BLaER1 treated with 17β-estradiol and CSF1 and Interleukin-3, amounts not matched to agents 10 nM and 100 nM (cell line): Measurements from ENCODE around the gene CUL4A.
"Not testable (repeated sequence)": the region's sequence is repeated elsewhere in the genome, so short reads cannot be mapped to it uniquely, and the experiment has no call there.

ENCODE experiments used
- H3K27ac ChIP-seq, 11 experiments: shearing (Covaris generic); formaldehyde crosslinking; 2 replicates each; pipeline ENCODE4 v1.8.1; 2022
- H3K27me3 ChIP-seq, 11 experiments: shearing (Covaris generic); formaldehyde crosslinking; 2 replicates each; pipeline ENCODE4 v1.8.1; 2022
- H3K36me3 ChIP-seq, 11 experiments: shearing (Covaris generic); formaldehyde crosslinking; 2 replicates each; pipeline ENCODE4 v1.8.1; 2022
- H3K4me1 ChIP-seq, 10 experiments: shearing (Covaris generic); formaldehyde crosslinking; 2 replicates each; pipeline ENCODE4 v1.8.1; 2022
- H3K4me2 ChIP-seq, 11 experiments: shearing (Covaris generic); formaldehyde crosslinking; 2 replicates each; pipeline ENCODE4 v1.8.1; 2022
- H3K4me3 ChIP-seq, 10 experiments: shearing (Covaris generic); formaldehyde crosslinking; 2 replicates each; pipeline ENCODE4 v1.8.1; 2022
- H3K9ac ChIP-seq, 11 experiments: shearing (Covaris generic); formaldehyde crosslinking; 2 replicates each; pipeline ENCODE4 v1.8.1; 2022
- H3K9me3 ChIP-seq, 11 experiments: shearing (Covaris generic); formaldehyde crosslinking; replicated peaks in 1 of 11; 2 replicates each; pipeline ENCODE4 v1.8.1; 2022
- H4K20me1 ChIP-seq, 11 experiments: shearing (Covaris generic); formaldehyde crosslinking; 2 replicates each; pipeline ENCODE4 v1.8.1; 2022
- Cebpa-rat ChIP-seq, 11 experiments: shearing (Covaris generic); IDR thresholded peaks; 2 replicates each; pipeline ENCODE4 v1.8.1; 2022

CUL4A gene

GRCh38 chr13:113209336-113209758 is at the start of gene CUL4A:
Gene CUL4A (plus strand): TSS chr13:113209613. CDS start chr13:113209628, 15 bp downstream.
- Histone ChIP-seq H3K9me3 (0 out of 22 replicates have a peak, but pooled peaks cover 0 to 3% (median 0%) of the 10 kb centered on the region in 11 experiments), H3K36me3 (peaks cover 33 to 64% (median 57%) of the 10 kb centered on the region in 11 experiments), H3K4me3 (peak within 1 kb of the TSS; percentile 76 to 92 (median 86)), H3K4me2 (peak within 1 kb of the TSS; percentile 85 to 96 (median 93)), H3K27ac (peak within 1 kb of the TSS; percentile 96 to 99 (median 98)), H3K9ac (peak within 1 kb of the TSS; percentile 95 to 99 (median 98)), H3K27me3 (no peaks in the 10 kb centered on the region), H4K20me1 (peaks cover 47 to 74% (median 65%) of the 10 kb centered on the region in 11 experiments), H3K4me1 (peaks cover 35 to 72% (median 52%) of the 10 kb centered on the region in 10 experiments)
- TF ChIP-seq Cebpa-rat (IDR thresholded peaks at IDR 0.05): no peak

GRCh38 chr13:113159701-113160100 is 49.7 kb upstream of the CUL4A start:
- Histone ChIP-seq H3K4me3 (no peak overlapping the region), H3K27me3 (peaks cover 43 to 51% (median 46%) of the 10 kb centered on the region in 11 experiments), H3K27ac (no peak overlapping the region), H4K20me1 (peaks cover 0 to 9% (median 0%) of the 10 kb centered on the region in 11 experiments; a peak in 8 of 22 replicates), H3K9me3 (peaks cover 6 to 15% (median 9%) of the 10 kb centered on the region in 11 experiments; a peak in 20 of 22 replicates), H3K36me3 (no peaks in the 10 kb centered on the region), H3K9ac (no peak overlapping the region), H3K4me2 (no peak overlapping the region), H3K4me1 (peaks cover 8 to 23% (median 19%) of the 10 kb centered on the region in 10 experiments)
- no peak for TF ChIP-seq Cebpa-rat (IDR thresholded peaks at IDR 0.05)

GRCh38 chr13:113160983-113161382 is 48.4 kb upstream of the CUL4A start:
- Histone ChIP-seq H3K9me3 (peaks cover 4 to 9% (median 6%) of the 10 kb centered on the region in 11 experiments; a peak in 20 of 22 replicates), H4K20me1 (peaks cover 0 to 14% (median 0%) of the 10 kb centered on the region in 11 experiments; a peak in 8 of 22 replicates), H3K4me3 (no peak overlapping the region), H3K4me1 (peaks cover 3 to 17% (median 13%) of the 10 kb centered on the region in 10 experiments; a peak in 11 of 20 replicates), H3K36me3 (no peaks in the 10 kb centered on the region), H3K4me2 (no peak overlapping the region), H3K27me3 (peaks cover 50 to 64% (median 58%) of the 10 kb centered on the region in 11 experiments), H3K9ac (no peak overlapping the region), H3K27ac (no peak overlapping the region)
- no peak for TF ChIP-seq Cebpa-rat (IDR thresholded peaks at IDR 0.05)

- Histone ChIP-seq H3K27me3 (peaks cover 50 to 68% (median 62%) of the 10 kb centered on the region in 11 experiments), H4K20me1 (peaks cover 0 to 16% (median 3%) of the 10 kb centered on the region in 11 experiments; a peak in 8 of 22 replicates), H3K4me1 (peaks cover 3 to 21% (median 13%) of the 10 kb centered on the region in 10 experiments; a peak in 11 of 20 replicates), H3K9ac (no peak overlapping the region), H3K4me2 (no peak overlapping the region), H3K36me3 (no peaks in the 10 kb centered on the region), H3K4me3 (no peak overlapping the region), H3K9me3 (peaks cover 0 to 4% (median 1%) of the 10 kb centered on the region in 11 experiments; a peak in 14 of 22 replicates), H3K27ac (no peak overlapping the region)
- TF ChIP-seq Cebpa-rat (IDR thresholded peaks at IDR 0.05): no peak
Observed at GRCh38 chr13:113161433-113161832, 48.0 kb upstream of the CUL4A start.

GRCh38 chr13:113161975-113162374 is 47.4 kb upstream of the CUL4A start:
- Histone ChIP-seq H3K4me1 (peaks cover 3 to 26% (median 14%) of the 10 kb centered on the region in 10 experiments; a peak in 11 of 20 replicates), H3K27me3 (peaks cover 50 to 68% (median 64%) of the 10 kb centered on the region in 11 experiments), H4K20me1 (peaks cover 0 to 19% (median 3%) of the 10 kb centered on the region in 11 experiments; a peak in 8 of 22 replicates)
- H3K9ac ChIP-seq, H3K27ac ChIP-seq, H3K9me3 ChIP-seq, H3K4me3 ChIP-seq, H3K4me2 ChIP-seq, H3K36me3 ChIP-seq: not testable (repeated sequence)

GRCh38 chr13:113162783-113163685 is 46.4 kb upstream of the CUL4A start:
- Histone ChIP-seq H3K27me3 (peaks cover 50 to 68% (median 64%) of the 10 kb centered on the region in 11 experiments), H3K4me1 (peaks cover 3 to 30% (median 15%) of the 10 kb centered on the region in 10 experiments; a peak in 11 of 20 replicates), H4K20me1 (peaks cover 0 to 19% (median 3%) of the 10 kb centered on the region in 11 experiments; a peak in 8 of 22 replicates), H3K4me2 (no peak overlapping the region), H3K9ac (no peak overlapping the region), H3K9me3 (peaks cover 0 to 4% (median 0%) of the 10 kb centered on the region in 11 experiments; a peak in 4 of 22 replicates), H3K36me3 (peaks cover 0 to 4% (median 0%) of the 10 kb centered on the region in 11 experiments; a peak in 4 of 22 replicates), H3K4me3 (no peak overlapping the region), H3K27ac (no peak overlapping the region)
- TF ChIP-seq Cebpa-rat (IDR thresholded peaks at IDR 0.05): no peak

- H3K27me3 ChIP-seq: peaks cover 50 to 67% (median 64%) of the 10 kb centered on the region in 11 experiments
- peaks cover 0 to 19% (median 3%) of the 10 kb centered on the region in 11 experiments; a peak in 8 of 22 replicates for H4K20me1 ChIP-seq
- peaks cover 0 to 7% (median 0%) of the 10 kb centered on the region in 11 experiments; a peak in 6 of 22 replicates for H3K9me3 ChIP-seq
- TF ChIP-seq Cebpa-rat (IDR thresholded peaks at IDR 0.05): no peak
- H3K36me3 ChIP-seq: peaks cover 0 to 14% (median 1%) of the 10 kb centered on the region in 11 experiments; a peak in 10 of 22 replicates
- H3K27ac ChIP-seq: no peak overlapping the region
- H3K9ac ChIP-seq: no peak overlapping the region
- peaks cover 3 to 30% (median 15%) of the 10 kb centered on the region in 10 experiments; a peak in 11 of 20 replicates for H3K4me1 ChIP-seq
- H3K4me2 ChIP-seq: peak overlapping the region in 8 of 11 experiments; percentile 18 to 58 (median 24); a peak in 13 of 22 replicates
- H3K4me3 ChIP-seq: no peak overlapping the region
Observed at GRCh38 chr13:113164492-113164891, 44.9 kb upstream of the CUL4A start.

GRCh38 chr13:113166266-113166665 is 43.1 kb upstream of the CUL4A start:
- no peak overlapping the region for H3K4me3 ChIP-seq
- H3K36me3 ChIP-seq: peaks cover 0 to 25% (median 7%) of the 10 kb centered on the region in 11 experiments; a peak in 19 of 22 replicates
- peaks cover 0 to 20% (median 3%) of the 10 kb centered on the region in 11 experiments; a peak in 7 of 22 replicates for H4K20me1 ChIP-seq
- H3K27me3 ChIP-seq: peaks cover 37 to 52% (median 47%) of the 10 kb centered on the region in 11 experiments
- H3K9me3 ChIP-seq: peaks cover 0 to 7% (median 0%) of the 10 kb centered on the region in 11 experiments; a peak in 6 of 22 replicates
- H3K4me1 ChIP-seq: peaks cover 11 to 43% (median 19%) of the 10 kb centered on the region in 10 experiments
- H3K27ac ChIP-seq: no peak overlapping the region
- H3K4me2 ChIP-seq: peak overlapping the region in 1 of 11 experiments; percentile 26; a peak in 2 of 22 replicates
- no peak overlapping the region for H3K9ac ChIP-seq
- TF ChIP-seq Cebpa-rat (IDR thresholded peaks at IDR 0.05): no peak
